ENCODE measurements around the gene C16orf74.

C16orf74 gene

GRCh38 chr16:85716680-85717038, 34.2 kb downstream of the C16orf74 start:
- no peak for DNase-seq

GRCh38 chr16:85716022-85716679, 34.7 kb downstream of the C16orf74 start:
- DNase-seq: no peak

GRCh38 chr16:85715169-85716021, 35.5 kb downstream of the C16orf74 start:
- DNase-seq: peak; percentile 46

- DNase-seq: no peak
Observed at GRCh38 chr16:85712801-85713200, 38.1 kb downstream of the C16orf74 start.

GRCh38 chr16:85711982-85712587, 38.8 kb downstream of the C16orf74 start:
- no peak for DNase-seq

GRCh38 chr16:85710732-85711131, 40.2 kb downstream of the C16orf74 start:
- DNase-seq: peak; percentile 50

GRCh38 chr16:85709766-85710585, 40.9 kb downstream of the C16orf74 start:
- DNase-seq: no peak

GRCh38 chr16:85708338-85708737, 42.6 kb downstream of the C16orf74 start:
- no peak for DNase-seq

GRCh38 chr16:85707528-85708095, 43.3 kb downstream of the C16orf74 start:
- no peak for DNase-seq

- DNase-seq: no peak
Observed at GRCh38 chr16:85706449-85707034, 44.4 kb downstream of the C16orf74 start.

- no peak for DNase-seq
Observed at GRCh38 chr16:85704900-85705846, 45.7 kb downstream of the C16orf74 start.

GRCh38 chr16:85704011-85704410, 46.9 kb downstream of the C16orf74 start:
- DNase-seq: no peak

- no peak for DNase-seq
Observed at GRCh38 chr16:85699628-85700027, 51.3 kb downstream of the C16orf74 start.

- DNase-seq: no peak
Observed at GRCh38 chr16:85698935-85699558, 51.8 kb downstream of the C16orf74 start.

GRCh38 chr16:85698459-85698891, 52.4 kb downstream of the C16orf74 start:
- DNase-seq: no peak

- DNase-seq: no peak
Observed at GRCh38 chr16:85697431-85697830, 53.5 kb downstream of the C16orf74 start.

GRCh38 chr16:85696781-85697180, 54.1 kb downstream of the C16orf74 start:
- no peak for DNase-seq

- no peak for DNase-seq
Observed at GRCh38 chr16:85695196-85696128, 55.4 kb downstream of the C16orf74 start.

GRCh38 chr16:85690469-85691064, 60.3 kb downstream of the C16orf74 start:
- DNase-seq: no peak

All from NCI-H187 treated with DMSO at 0.1 percent for 48 hours (cell line).